ENCODE results near the gene HOXA2.

GRCh38 chr7:27110186-27111031 is 7.9 kb upstream of the HOXA2 start:
- TF ChIP-seq CTCF (IDR thresholded peaks at IDR 0.05) (no peak), POLR2A (IDR thresholded peaks at IDR 0.05) (no peak)
